HG03280 (cell line): ENCODE measurements around the gene MMP17.
"Not testable (repeated sequence)": the region's sequence is repeated elsewhere in the genome, so short reads cannot be mapped to it uniquely, and the experiment has no call there.

Experiments used
- ATAC-seq: cut with Tn5 transposase; IDR thresholded peaks from one replicate; pipeline ENCODE4 v1.9.1; 2021; ENCODE audit warnings: mild to moderate bottlenecking, moderate library complexity; ENCODE audit not compliant: unreplicated experiment

Gene MMP17

GRCh38 chr12:131799828-131800593 is 28.2 kb upstream of the MMP17 start:
- no peak for ATAC-seq

GRCh38 chr12:131800594-131801135 is 27.5 kb upstream of the MMP17 start:
- no peak for ATAC-seq

- no peak for ATAC-seq
These were observed 26.8 kb upstream of the MMP17 start for GRCh38 chr12:131801254-131801866.

GRCh38 chr12:131803961-131804521 is 24.2 kb upstream of the MMP17 start:
- ATAC-seq: no peak

GRCh38 chr12:131805421-131805820 is 22.8 kb upstream of the MMP17 start:
- no peak for ATAC-seq

- ATAC-seq: no peak
These were observed 21.5 kb upstream of the MMP17 start for GRCh38 chr12:131806674-131807073.

GRCh38 chr12:131808744-131809371 is 19.3 kb upstream of the MMP17 start:
- no peak for ATAC-seq

- ATAC-seq: not testable (repeated sequence)
These were observed 18.5 kb upstream of the MMP17 start for GRCh38 chr12:131809476-131810254.

GRCh38 chr12:131810726-131811125 is 17.5 kb upstream of the MMP17 start:
- no peak for ATAC-seq

- no peak for ATAC-seq
These were observed 13.1 kb upstream of the MMP17 start for GRCh38 chr12:131815131-131815530.

GRCh38 chr12:131816495-131816894 is 11.7 kb upstream of the MMP17 start:
- no peak for ATAC-seq

GRCh38 chr12:131817241-131817640 is 11.0 kb upstream of the MMP17 start:
- ATAC-seq: no peak

- no peak for ATAC-seq
These were observed 9.2 kb upstream of the MMP17 start for GRCh38 chr12:131818821-131819585.

- no peak for ATAC-seq
These were observed 3.7 kb upstream of the MMP17 start for GRCh38 chr12:131824450-131824849.

- no peak for ATAC-seq
These were observed 2.9 kb upstream of the MMP17 start for GRCh38 chr12:131825146-131825892.

- ATAC-seq: no peak
These were observed 1.9 kb upstream of the MMP17 start for GRCh38 chr12:131826097-131826928.

GRCh38 chr12:131828671-131829355 is 620 bp downstream of the MMP17 start:
- no peak for ATAC-seq

- no peak for ATAC-seq
These were observed 1.2 kb downstream of the MMP17 start for GRCh38 chr12:131829356-131829747.
